Body of pancreas (tissue), 4 donors: ENCODE results near the gene MMP23B.

Experiments used
- CTCF ChIP-seq, 7 experiments: fragments of 450-650 bp in 4 of 7; fragments of 200-600 bp in 3 of 7; sonication (generic) in 3 of 7; IDR thresholded peaks; one replicate each; pipeline ENCODE4 v1.5.1; 2016 to 2019; ENCODE audit warnings: antibody characterized with exemption in 7 of 7
- POLR2A ChIP-seq, 3 donors: fragments of 450-650 bp; IDR thresholded peaks; one replicate each; pipeline ENCODE4 v1.6.1; 2016; ENCODE audit warnings: antibody characterized with exemption in 3 of 3, mild to moderate bottlenecking in 2 of 3

GRCh38 chr1:1630965-1631781, 800 bp upstream of the MMP23B start:
- TF ChIP-seq CTCF (IDR thresholded peaks at IDR 0.05) (no peak), POLR2A (IDR thresholded peaks at IDR 0.05) (no peak)
